Spleen (tissue), 13 donors: Measurements from ENCODE around the gene PCDHB4. TPM values are rescaled to one million over a fixed set of nuclear protein-coding genes. Genes with fewer than 3 reads are reported as not detected.

ENCODE experiments used
- DNase-seq: peaks from one replicate; pipeline ENCODE4 v3.0.0-alpha.2; 2020
- H3K27ac ChIP-seq, 8 donors: fragments of 200-600 bp; sonication (generic) in 7 of 8; 1 replicate in 4 of 8; 2 replicates in 4 of 8; pipeline versions ENCODE4 v1.5.0 to v1.8.0; 2016 to 2021; ENCODE audit warnings: inconsistent platforms in 4 of 8, mild to moderate bottlenecking in 4 of 8, moderate library complexity in 1 of 8
- H3K27me3 ChIP-seq, 7 donors: fragments of 200-600 bp; sonication (generic) in 6 of 7; replicated peaks in 1 of 7; 1 replicate in 4 of 7; 2 replicates in 3 of 7; pipeline versions ENCODE4 v1.5.0 to v1.8.0; 2016 to 2021; ENCODE audit warnings: inconsistent platforms in 3 of 7, mild to moderate bottlenecking in 1 of 7
- H3K36me3 ChIP-seq, 6 donors: fragments of 200-600 bp; sonication (generic) in 5 of 6; 1 replicate in 4 of 6; 2 replicates in 2 of 6; pipeline versions ENCODE4 v1.5.0 to v1.8.0; 2016 to 2021; ENCODE audit warnings: inconsistent platforms in 2 of 6
- H3K4me1 ChIP-seq, 6 donors: fragments of 200-600 bp; sonication (generic) in 5 of 6; 1 replicate in 3 of 6; 2 replicates in 3 of 6; pipeline versions ENCODE4 v1.5.0 to v1.8.0; 2016 to 2021; ENCODE audit warnings: inconsistent platforms in 3 of 6
- H3K4me3 ChIP-seq, 8 donors: fragments of 200-600 bp; sonication (generic) in 7 of 8; 1 replicate in 4 of 8; 2 replicates in 4 of 8; pipeline versions ENCODE4 v1.5.0 to v1.8.0; 2016 to 2021; ENCODE audit warnings: inconsistent platforms in 4 of 8, mild to moderate bottlenecking in 4 of 8, moderate library complexity in 2 of 8
- H3K9me3 ChIP-seq, 8 donors: fragments of 200-600 bp; sonication (generic) in 7 of 8; 1 replicate in 4 of 8; 2 replicates in 4 of 8; pipeline versions ENCODE4 v1.5.0 to v1.8.0; 2016 to 2021; ENCODE audit warnings: inconsistent platforms in 4 of 8
- POLR2A ChIP-seq, 3 donors: fragments of 450-650 bp; IDR thresholded peaks; one replicate each; pipeline ENCODE4 v1.5.1; 2017; ENCODE audit warnings: antibody characterized with exemption in 3 of 3, mild to moderate bottlenecking in 1 of 3
- POLR2AphosphoS5 ChIP-seq, 3 donors: sonication (generic); formaldehyde crosslinking; IDR thresholded peaks; one replicate each; pipeline ENCODE4 v1.5.1; 2017; ENCODE audit warnings: antibody characterized with exemption in 3 of 3
- WGBS, 5 donors: extraction: QIAGEN DNeasy Blood & Tissue Kit in 3 of 5; methylation state at CpG; one replicate each; pipeline versions ENCODE4 v1.1.5 to v1.1.7; 2013 to 2018; 5-methylcytosine and 5-hydroxymethylcytosine counted together
- intact Hi-C: fragments of 100-400 bp; cut with DNase I; formaldehyde crosslinking; loops from one replicate; pipeline ENCODE4 v1.15.0; 2023; ENCODE audit warnings: low total_unique reads
- long read RNA-seq, 2 donors: transcript quantifications; one replicate each; lab custom pipeline, GENCODE V29; 2026
- polyA plus RNA-seq, 3 donors: library from polyadenylated mRNA; stranded (reverse); fragments of 200-250 nt; gene quantifications; one replicate each; pipeline ENCODE4 v1.2.1, GENCODE V29; 2013
- total RNA-seq, 7 donors: library from RNA; depleted of rRNA in 3 of 7; stranded (reverse); fragments of >200 nt in 3 of 7; fragmentation: NEBNext Ultra II Directional in 4 of 7; extraction: Animal tissue kit (Norgen Biotek cat#: 25700) in 4 of 7; gene quantifications; one replicate each; pipeline versions ENCODE4 v1.1.0 to v1.2.1, GENCODE V29; 2016 to 2021
- TF ChIP-seq, protein P1 (sequence below), 11 experiments: fragments of 200-600 bp in 7 of 11; fragments of 450-650 bp in 4 of 11; sonication (generic) in 4 of 11; IDR thresholded peaks in 8 of 11; conservative IDR thresholded peaks in 3 of 11; 1 replicate in 7 of 11; 2 replicates in 4 of 11; pipeline versions ENCODE4 v1.4.0 to v1.8.0; 2016 to 2021; ENCODE audit warnings: antibody characterized with exemption in 11 of 11, inconsistent platforms in 4 of 11, mild to moderate bottlenecking in 1 of 11
- donor health status: healthy with polysubstance abuse.
- donor health status: DM: no; HTN: no; CAD: no; lungs with moderate emphysema.
- donor health status: DM: no; HTN: no; CAD: no.
- donor health status: Bipolar disorder and iron deficiency.
- donor health status: healthy.
- donor health status: DM: no; HTN: no; CAD: no.
- donor health status: DM: yes; HTN: yes; CAD: no.

PCDHB4 gene
- 1 to 10 TPM in 5 of 7 donors, under 1 TPM in 2; 0.77 to 2.6 (median 1.6) TPM for total RNA-seq
- polyA plus RNA-seq = under 1 TPM; 0.09 to 0.32 (median 0.24) TPM
- long read RNA-seq, donor 1, partial matches to known transcripts = 0 of 2 reads
- long read RNA-seq, donor 1, other reads (novel, unspliced or antisense) = 0 of 2 reads
- long read RNA-seq, donor 2, transcript PCDHB4-201 (1 exons, 3,825 nt) = major isoform, 6 of 6 reads
- long read RNA-seq, donor 2, partial matches to known transcripts = 0 of 6 reads
- long read RNA-seq, donor 2, other reads (novel, unspliced or antisense) = 0 of 6 reads

DNA sequence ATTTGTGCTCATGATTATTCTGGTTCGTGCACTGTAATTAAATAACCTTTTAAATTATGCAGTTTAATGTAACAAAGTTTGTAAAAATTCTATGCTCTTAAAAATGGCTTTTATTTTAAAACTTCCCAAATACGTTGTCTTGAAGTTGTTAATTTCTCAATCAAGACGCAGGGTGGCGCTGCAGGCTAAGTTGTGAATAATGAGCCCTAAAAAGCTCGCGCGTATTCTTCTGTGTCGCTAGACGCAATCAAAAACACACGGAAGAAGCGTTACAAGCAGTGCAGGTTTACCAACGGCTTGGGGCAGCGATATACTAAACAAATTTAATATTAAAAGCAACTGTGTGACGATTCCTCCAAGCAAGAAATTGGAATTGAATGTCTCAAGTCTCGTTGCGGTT is at the start of gene PCDHB4:
PCDHB4 (plus strand) TSS at position 256 of the 400 bp plus-strand sequence. CDS start 181 bp downstream, outside the sequence.
- WGBS, 5 donors = 17 to 28% (median 23%) methylated on average over 16 of the region's 16 CpGs
- no peak within 1 kb of the TSS for H3K27ac ChIP-seq
- intact Hi-C loops = no loop called here
- no peak for DNase-seq
- peaks cover 0 to 68% (median 36%) of the 10 kb centered on the region in 8 donors for H3K9me3 ChIP-seq
- peak within 1 kb of the TSS in 3 of 8 donors; percentile 9 to 32 (median 19) for H3K4me3 ChIP-seq
- peaks cover 0 to 50% (median 0%) of the 10 kb centered on the region in 7 donors for H3K27me3 ChIP-seq
- TF ChIP-seq POLR2A (IDR thresholded peaks at IDR 0.05) = no peak
- no peak for TF ChIP-seq POLR2AphosphoS5 (IDR thresholded peaks at IDR 0.05)
- TF ChIP-seq, protein P1, sequence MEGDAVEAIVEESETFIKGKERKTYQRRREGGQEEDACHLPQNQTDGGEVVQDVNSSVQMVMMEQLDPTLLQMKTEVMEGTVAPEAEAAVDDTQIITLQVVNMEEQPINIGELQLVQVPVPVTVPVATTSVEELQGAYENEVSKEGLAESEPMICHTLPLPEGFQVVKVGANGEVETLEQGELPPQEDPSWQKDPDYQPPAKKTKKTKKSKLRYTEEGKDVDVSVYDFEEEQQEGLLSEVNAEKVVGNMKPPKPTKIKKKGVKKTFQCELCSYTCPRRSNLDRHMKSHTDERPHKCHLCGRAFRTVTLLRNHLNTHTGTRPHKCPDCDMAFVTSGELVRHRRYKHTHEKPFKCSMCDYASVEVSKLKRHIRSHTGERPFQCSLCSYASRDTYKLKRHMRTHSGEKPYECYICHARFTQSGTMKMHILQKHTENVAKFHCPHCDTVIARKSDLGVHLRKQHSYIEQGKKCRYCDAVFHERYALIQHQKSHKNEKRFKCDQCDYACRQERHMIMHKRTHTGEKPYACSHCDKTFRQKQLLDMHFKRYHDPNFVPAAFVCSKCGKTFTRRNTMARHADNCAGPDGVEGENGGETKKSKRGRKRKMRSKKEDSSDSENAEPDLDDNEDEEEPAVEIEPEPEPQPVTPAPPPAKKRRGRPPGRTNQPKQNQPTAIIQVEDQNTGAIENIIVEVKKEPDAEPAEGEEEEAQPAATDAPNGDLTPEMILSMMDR (IDR thresholded peaks at IDR 0.05 in 8 of 11, conservative IDR thresholded peaks at IDR 0.05 in 3 of 11) = no peak
- no peaks in the 10 kb centered on the region for H3K4me1 ChIP-seq
- H3K36me3 ChIP-seq = no peaks in the 10 kb centered on the region

DNA sequence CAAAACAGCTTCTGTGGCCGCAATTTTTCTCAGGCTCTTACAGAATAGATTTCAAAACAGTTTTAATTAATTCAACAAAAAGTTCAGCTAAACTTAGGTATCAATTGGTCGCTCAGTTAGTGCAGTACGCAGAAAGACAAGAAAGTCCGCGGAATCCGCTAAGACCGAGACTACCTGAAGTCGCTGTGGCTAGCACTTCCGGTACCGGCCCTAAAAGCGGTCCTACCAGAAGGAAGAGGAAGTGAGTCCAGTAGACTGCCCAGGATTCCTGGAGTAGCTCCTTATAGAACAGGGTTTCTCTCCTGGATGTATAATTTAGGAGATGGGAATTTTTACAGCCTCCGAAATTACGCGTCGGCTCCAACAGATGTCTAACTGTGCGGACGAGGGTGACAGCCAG is 43.8 kb upstream of the PCDHB4 start:
- Histone ChIP-seq H3K4me1 (no peaks in the 10 kb centered on the region), H3K27me3 (peaks cover 0 to 43% (median 0%) of the 10 kb centered on the region in 7 donors), H3K36me3 (no peaks in the 10 kb centered on the region), H3K27ac (no peak overlapping the region), H3K4me3 (peak overlapping the region in 2 of 8 donors; percentile 5 to 24), H3K9me3 (peaks cover 0 to 30% (median 19%) of the 10 kb centered on the region in 8 donors)
- WGBS, 5 donors = 48 to 57% (median 50%) methylated on average over 17 of the region's 17 CpGs
- intact Hi-C loops = no loop called here
- no peak for DNase-seq
- TF ChIP-seq POLR2AphosphoS5 (IDR thresholded peaks at IDR 0.05) (no peak), POLR2A (IDR thresholded peaks at IDR 0.05) (no peak)
- TF ChIP-seq, protein P1 (IDR thresholded peaks at IDR 0.05 in 8 of 11, conservative IDR thresholded peaks at IDR 0.05 in 3 of 11) = no peak

DNA sequence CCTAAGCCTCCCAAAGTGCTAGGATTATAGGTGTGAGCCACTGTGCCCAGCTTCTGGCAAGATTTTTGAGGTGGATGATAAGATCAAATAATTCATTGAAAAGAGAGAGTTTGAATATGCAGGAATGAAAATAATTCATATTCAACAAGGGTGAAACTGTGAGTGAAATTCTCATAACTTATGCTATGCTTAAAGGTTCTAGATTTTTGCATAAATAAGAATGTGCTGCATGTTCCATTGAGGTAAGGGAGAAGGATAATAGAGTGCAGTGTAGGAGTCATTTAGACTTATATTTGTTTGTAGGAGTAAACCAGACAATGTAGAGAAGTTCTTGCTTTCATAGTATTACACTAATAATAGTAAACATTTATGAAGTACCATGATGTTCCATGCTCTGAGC is 39.4 kb upstream of the PCDHB4 start:
- TF ChIP-seq, protein P1 (IDR thresholded peaks at IDR 0.05 in 8 of 11, conservative IDR thresholded peaks at IDR 0.05 in 3 of 11) = no peak
- TF ChIP-seq POLR2A (IDR thresholded peaks at IDR 0.05) (no peak), POLR2AphosphoS5 (IDR thresholded peaks at IDR 0.05) (no peak)
- Histone ChIP-seq H3K9me3 (peaks cover 0 to 38% (median 15%) of the 10 kb centered on the region in 8 donors), H3K27ac (no peak overlapping the region), H3K27me3 (peaks cover 0 to 65% (median 0%) of the 10 kb centered on the region in 7 donors), H3K36me3 (no peaks in the 10 kb centered on the region), H3K4me1 (no peaks in the 10 kb centered on the region), H3K4me3 (no peak overlapping the region)
- DNase-seq = no peak
- intact Hi-C loops = no loop called here

DNA sequence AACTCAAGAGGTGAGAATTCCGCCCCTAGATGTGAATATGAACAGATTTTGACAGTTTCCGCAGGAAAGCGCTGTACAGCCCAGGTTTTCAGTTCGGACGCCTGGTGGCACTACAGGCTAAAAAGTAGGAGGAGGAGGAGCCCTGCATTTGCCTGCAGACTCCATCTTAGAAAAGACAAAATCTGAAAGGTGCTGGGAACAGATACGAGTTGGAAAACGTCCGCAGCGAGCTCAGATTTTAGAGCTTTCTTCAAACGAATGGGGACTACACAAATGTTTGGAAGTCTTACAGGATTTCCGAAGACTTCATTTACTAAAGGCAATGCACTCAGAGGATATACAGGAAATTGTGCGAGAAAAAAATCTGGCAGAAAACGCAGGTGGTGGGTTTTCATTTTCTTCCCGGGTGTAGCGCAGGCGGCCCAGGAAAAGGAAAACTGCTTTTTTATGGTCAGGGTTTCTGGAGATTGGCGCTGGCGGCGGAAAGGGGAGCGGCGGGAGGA is 37.1 kb upstream of the PCDHB4 start:
- peaks cover 0 to 39% (median 10%) of the 10 kb centered on the region in 8 donors for H3K9me3 ChIP-seq
- intact Hi-C loops = no loop called here
- no peaks in the 10 kb centered on the region for H3K36me3 ChIP-seq
- no peak for DNase-seq
- H3K27ac ChIP-seq = peak overlapping the region in 3 of 8 donors; percentile 28 to 55 (median 31)
- peaks cover 0 to 52% (median 0%) of the 10 kb centered on the region in 7 donors for H3K27me3 ChIP-seq
- peak overlapping the region in 7 of 8 donors; percentile 5 to 60 (median 21) for H3K4me3 ChIP-seq
- TF ChIP-seq, protein P1 (IDR thresholded peaks at IDR 0.05 in 8 of 11, conservative IDR thresholded peaks at IDR 0.05 in 3 of 11) = peak in 7 of 11 experiments; percentile 28 to 57 (median 38)
- no peak for TF ChIP-seq POLR2A (IDR thresholded peaks at IDR 0.05)
- H3K4me1 ChIP-seq = no peaks in the 10 kb centered on the region
- WGBS, 5 donors = 11 to 18% (median 17%) methylated on average over 21 of the region's 21 CpGs
